Measurements from ENCODE around the gene SNX13. TPM values are rescaled to one million over a fixed set of nuclear protein-coding genes. Genes with fewer than 3 reads are reported as not detected.

SNX13 gene
- total RNA-seq, 4 donors from 2014 or later, result 71.1 to 94.9 (median 80.9) TPM

- no peak for TF ChIP-seq CTCF (IDR thresholded peaks at IDR 0.05; ENCODE audit: low read depth)
Measured at GRCh38 chr7:17963281-17963680, 23.0 kb upstream of the SNX13 start.

GRCh38 chr7:17962652-17963051 is 22.4 kb upstream of the SNX13 start:
- TF ChIP-seq CTCF (IDR thresholded peaks at IDR 0.05; ENCODE audit: low read depth), result no peak

- TF ChIP-seq CTCF (IDR thresholded peaks at IDR 0.05; ENCODE audit: low read depth), result no peak
Measured at GRCh38 chr7:17957871-17958270, 17.6 kb upstream of the SNX13 start.

- TF ChIP-seq CTCF (IDR thresholded peaks at IDR 0.05; ENCODE audit: low read depth), result no peak
Measured at GRCh38 chr7:17952387-17952786, 12.1 kb upstream of the SNX13 start.

- TF ChIP-seq CTCF (IDR thresholded peaks at IDR 0.05; ENCODE audit: low read depth), result no peak
Measured at GRCh38 chr7:17951742-17952254, 11.5 kb upstream of the SNX13 start.

- no peak for TF ChIP-seq CTCF (IDR thresholded peaks at IDR 0.05; ENCODE audit: low read depth)
Measured at GRCh38 chr7:17948526-17949238, 8.4 kb upstream of the SNX13 start.

- no peak for TF ChIP-seq CTCF (IDR thresholded peaks at IDR 0.05; ENCODE audit: low read depth)
Measured at GRCh38 chr7:17947620-17948019, 7.3 kb upstream of the SNX13 start.
